ENCODE data around the gene LRRC58.
"Not testable (repeated sequence)": the region's sequence is repeated elsewhere in the genome, so short reads cannot be mapped to it uniquely, and the experiment has no call there.

Gene LRRC58

DNA sequence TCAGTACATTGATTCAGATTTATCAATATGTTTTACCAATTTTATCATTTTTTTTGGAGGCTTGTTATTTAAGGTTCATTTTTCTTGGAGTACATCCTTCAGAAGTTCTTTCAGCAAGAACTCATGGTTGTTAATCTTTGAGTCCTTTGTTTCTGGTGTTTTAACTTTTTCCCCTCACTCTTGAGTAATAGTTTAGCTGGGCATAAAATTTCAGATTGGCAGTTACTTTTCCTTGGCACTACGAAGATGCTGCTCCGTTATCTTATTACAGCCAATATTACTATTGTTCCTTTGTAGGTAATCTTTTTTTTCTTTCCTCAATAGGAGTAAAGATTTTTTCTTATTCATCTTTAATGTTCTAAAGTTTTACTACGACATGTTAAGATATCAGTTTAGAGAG is 9.8 kb downstream of the LRRC58 start:
- no peak for DNase-seq (ENCODE audit: low spot score)

GRCh38 chr3:120338517-120338916 is 10.6 kb downstream of the LRRC58 start:
- DNase-seq (ENCODE audit: low spot score) = no peak

DNA sequence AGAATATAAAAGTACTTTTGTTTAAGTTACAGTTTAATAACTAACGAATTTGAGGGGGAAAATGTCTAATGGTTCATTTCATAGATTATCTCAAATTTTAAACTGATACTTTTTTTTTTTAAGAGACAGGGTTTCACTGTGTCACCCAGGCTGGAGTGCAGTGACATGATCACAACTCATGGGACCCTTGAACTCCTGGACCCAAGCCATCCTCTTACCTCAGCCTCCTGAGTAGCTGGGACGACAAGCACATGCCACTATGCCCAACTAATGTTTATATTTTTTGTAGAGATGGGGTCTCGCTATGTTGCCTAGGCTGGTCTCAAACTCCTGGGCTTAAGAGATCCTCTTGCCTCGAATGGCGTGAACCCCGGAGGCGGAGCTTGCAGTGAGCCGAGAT is 16.5 kb downstream of the LRRC58 start:
- no peak for DNase-seq (ENCODE audit: low spot score)

- no peak for DNase-seq (ENCODE audit: low spot score)
Observed at GRCh38 chr3:120331076-120331475, 18.1 kb downstream of the LRRC58 start.

DNA sequence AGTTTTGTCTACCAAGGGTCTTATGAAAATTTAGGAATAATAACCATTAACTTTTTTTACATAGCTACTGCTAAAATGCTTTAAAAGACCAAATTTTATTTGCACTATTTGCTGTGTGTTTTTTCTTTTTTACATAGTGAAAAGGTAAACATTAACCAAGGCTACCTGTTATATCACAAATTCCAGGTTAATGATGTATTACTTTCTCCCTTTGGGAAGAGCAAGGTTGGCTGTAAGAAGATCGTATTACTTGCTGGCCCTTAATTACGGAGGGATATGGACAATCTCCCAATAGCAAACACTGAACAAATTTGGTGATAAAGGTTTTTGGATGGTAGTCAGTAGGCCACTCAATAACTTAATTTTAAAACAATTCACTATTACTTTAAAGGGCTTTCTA is 22.4 kb downstream of the LRRC58 start:
- no peak for DNase-seq (ENCODE audit: low spot score)

DNA sequence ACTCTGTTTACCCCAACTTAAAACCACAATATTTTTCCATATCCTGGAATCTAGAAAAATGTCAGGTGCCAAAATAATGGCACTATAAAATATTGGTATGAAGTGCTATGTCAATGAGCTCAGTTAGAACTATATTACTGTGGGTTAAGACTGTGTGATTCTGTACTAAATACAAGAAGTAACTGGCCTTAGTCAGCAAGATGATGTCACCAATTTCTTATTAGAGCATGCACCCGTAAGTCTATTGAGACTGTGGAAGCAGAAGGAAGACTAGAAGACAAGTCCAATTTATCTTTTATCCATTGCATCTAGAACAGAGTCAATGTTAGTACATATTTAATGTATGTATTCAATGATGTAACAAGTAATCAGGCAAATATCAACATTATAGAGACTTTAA is 25.0 kb downstream of the LRRC58 start:
- no peak for DNase-seq (ENCODE audit: low spot score)

DNA sequence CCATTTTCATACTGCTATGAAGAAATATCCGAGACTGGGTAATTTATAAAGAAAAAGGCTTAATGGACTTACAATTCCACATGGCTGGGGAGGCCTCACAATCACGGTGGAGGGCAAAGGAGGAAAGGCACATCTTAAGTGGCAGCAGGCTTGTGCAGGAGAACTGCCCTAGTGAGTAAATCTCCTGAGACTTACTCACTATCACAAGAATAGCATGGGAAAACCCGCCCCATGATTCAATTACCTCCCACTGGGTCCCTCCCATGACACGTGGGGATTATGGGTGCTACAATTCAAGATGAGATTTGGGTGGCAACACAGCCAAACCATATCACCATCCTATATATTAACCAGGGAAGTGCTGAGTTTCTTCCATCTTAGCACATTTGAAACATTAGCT is 25.4 kb downstream of the LRRC58 start:
- DNase-seq (ENCODE audit: low spot score) = not testable (repeated sequence)

- no peak for DNase-seq (ENCODE audit: low spot score)
Observed at GRCh38 chr3:120311863-120312794, 37.0 kb downstream of the LRRC58 start.

- no peak for DNase-seq (ENCODE audit: low spot score)
Observed at GRCh38 chr3:120306519-120307455, 42.4 kb downstream of the LRRC58 start.

DNA sequence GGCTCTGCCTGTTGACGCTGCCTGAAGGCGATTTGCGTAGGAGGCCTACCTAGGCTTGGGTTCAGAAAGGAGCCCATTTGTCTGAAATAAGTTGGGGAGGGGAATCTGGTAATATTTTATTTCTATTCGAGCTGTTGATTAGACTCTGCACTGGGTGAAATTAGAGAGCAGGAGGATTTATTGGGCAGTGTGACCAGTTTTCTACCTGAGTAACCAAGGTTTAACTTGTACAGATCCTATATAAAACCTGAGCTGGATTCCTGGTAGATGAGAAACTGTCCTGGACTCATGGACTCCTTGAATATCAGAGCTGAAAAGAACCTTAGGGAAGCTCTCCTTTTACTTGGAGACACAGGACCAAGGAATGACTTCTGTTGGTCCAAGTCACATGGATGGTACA is 44.5 kb downstream of the LRRC58 start:
- no peak for DNase-seq (ENCODE audit: low spot score)

- no peak for DNase-seq (ENCODE audit: low spot score)
Observed at GRCh38 chr3:120302361-120302760, 46.8 kb downstream of the LRRC58 start.

DNA sequence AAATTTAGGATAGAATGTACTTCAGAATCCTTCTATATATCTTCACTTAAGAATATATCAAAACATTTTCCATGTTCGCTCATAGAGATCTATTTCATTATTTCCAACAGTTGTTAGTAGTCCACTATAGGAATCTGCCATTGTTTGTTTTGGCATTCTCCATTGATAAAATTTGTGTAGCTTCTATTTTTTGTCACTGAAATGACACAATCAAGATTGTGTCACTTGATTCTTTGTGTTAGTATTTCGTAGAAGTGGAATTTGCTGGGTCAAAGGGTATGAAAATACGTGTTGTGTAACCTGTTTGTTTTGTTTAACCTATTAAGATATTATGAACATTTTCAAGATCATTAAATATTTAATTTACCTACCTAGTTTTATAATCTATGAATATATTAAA is 48.2 kb downstream of the LRRC58 start:
- DNase-seq (ENCODE audit: low spot score) = no peak

- no peak for DNase-seq (ENCODE audit: low spot score)
Observed at GRCh38 chr3:120299403-120299802, 49.8 kb downstream of the LRRC58 start.

GRCh38 chr3:120298996-120299395 is 50.2 kb downstream of the LRRC58 start:
- DNase-seq (ENCODE audit: low spot score) = no peak

DNA sequence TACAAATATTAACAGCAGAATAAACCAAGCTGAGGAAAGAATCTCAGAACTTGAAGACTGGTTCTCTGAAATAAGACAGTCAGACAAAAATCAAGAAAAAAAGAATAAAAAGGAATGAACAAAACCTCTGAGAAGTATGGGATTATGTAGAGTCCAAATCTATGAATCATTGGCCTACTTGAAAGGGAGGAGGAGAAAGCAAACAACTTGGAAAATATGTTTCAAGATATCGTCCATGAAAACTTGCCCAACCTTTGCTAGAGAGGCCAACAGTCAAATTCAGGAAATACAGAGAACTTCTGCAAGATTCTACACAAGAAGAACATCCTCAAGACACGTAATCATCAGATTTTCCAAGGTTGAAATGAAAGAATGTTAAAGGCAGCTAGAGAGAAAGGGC is 57.6 kb downstream of the LRRC58 start:
- DNase-seq (ENCODE audit: low spot score) = not testable (repeated sequence)

- DNase-seq (ENCODE audit: low spot score) = no peak
Observed at GRCh38 chr3:120289636-120290035, 59.5 kb downstream of the LRRC58 start.

GRCh38 chr3:120286465-120286864 is 62.7 kb downstream of the LRRC58 start:
- DNase-seq (ENCODE audit: low spot score) = no peak

- no peak for DNase-seq (ENCODE audit: low spot score)
Observed at GRCh38 chr3:120285508-120285841, 63.7 kb downstream of the LRRC58 start.

DNA sequence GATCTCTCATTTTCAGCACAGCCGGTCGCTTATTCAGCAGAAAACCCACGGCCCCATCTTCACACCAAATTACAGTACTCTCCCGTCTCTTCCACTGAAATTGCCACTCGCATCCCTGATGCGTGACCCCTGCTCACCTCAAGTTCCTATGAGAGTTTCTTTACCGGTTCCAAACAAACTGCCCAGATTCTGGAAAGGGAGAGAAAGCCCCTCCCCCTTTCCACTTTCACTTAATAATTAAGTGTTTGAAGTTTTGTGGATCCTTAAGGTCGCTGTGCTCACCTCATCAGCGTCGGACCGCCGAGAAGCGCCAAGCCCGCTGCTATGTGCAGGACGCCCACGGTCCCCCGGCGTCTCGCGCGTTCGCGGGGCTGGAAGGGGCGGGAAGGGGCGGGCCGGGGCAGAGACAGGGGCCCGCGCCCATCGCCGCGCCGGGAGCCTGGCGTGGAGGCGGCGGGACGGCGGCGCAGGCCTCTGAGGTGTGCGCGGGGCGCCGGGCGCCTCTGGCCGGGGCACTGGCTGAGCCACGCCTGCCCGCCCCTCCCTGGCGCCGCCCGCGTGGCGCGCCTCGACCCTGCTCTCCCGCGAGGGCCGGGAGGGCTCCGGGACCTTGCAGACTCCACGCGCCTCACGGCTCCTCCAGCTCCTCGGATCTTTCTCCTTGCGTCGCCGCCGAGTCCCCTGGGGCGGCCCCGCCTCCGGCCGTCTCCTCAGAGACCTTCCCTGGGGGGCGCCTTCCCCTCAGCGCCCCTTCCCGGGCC is 64.2 kb downstream of the LRRC58 start, which contains the start of gene GPR156:
GPR156 (minus strand) TSS at position 476 of the 761 bp plus-strand sequence. CDS start 41,124 bp downstream, outside the sequence.
- no peak for DNase-seq (ENCODE audit: low spot score)

- DNase-seq (ENCODE audit: low spot score) = no peak
Observed at GRCh38 chr3:120281261-120281660, 67.9 kb downstream of the LRRC58 start.

GRCh38 chr3:120280566-120280965 is 68.6 kb downstream of the LRRC58 start:
- no peak for DNase-seq (ENCODE audit: low spot score)

- DNase-seq (ENCODE audit: low spot score) = no peak
Observed at GRCh38 chr3:120280026-120280425, 69.1 kb downstream of the LRRC58 start.
